DND-41 (cell line): Measurements from ENCODE around the gene ITSN1.

ENCODE experiments used
- ATAC-seq: fragments of 200-7000 bp; cut with Tn5 transposase; 3 replicates; pipeline ENCODE4 v1.9.1; 2021; ENCODE audit warnings: low read depth; ENCODE audit not compliant: insufficient read depth
- DNase-seq: peaks from one replicate; pipeline ENCODE4 v3.0.0-alpha.2; 2020
- H2AFZ ChIP-seq: 2 replicates; pipeline ENCODE4 v1.6.0; 2012; ENCODE audit warnings: low read depth, low read length
- H3K27ac ChIP-seq: 2 replicates; pipeline ENCODE4 v1.5.1; 2012; ENCODE audit warnings: low read length, inconsistent platforms
- H3K27me3 ChIP-seq: fragments of 200-600 bp; sonication (generic); 2 replicates; pipeline ENCODE4 v1.6.0; 2012; ENCODE audit warnings: low read length, mild to moderate bottlenecking, inconsistent platforms; ENCODE audit not compliant: insufficient read depth, poor library complexity
- H3K36me3 ChIP-seq: 2 replicates; pipeline ENCODE4 v1.5.1; 2012; ENCODE audit warnings: low read length, inconsistent platforms; ENCODE audit not compliant: insufficient read depth
- H3K4me1 ChIP-seq: 2 replicates; pipeline ENCODE4 v1.5.1; 2012; ENCODE audit warnings: mild to moderate bottlenecking, low read length; ENCODE audit not compliant: insufficient read depth
- H3K4me2 ChIP-seq: 2 replicates; pipeline ENCODE4 v1.6.0; 2012; ENCODE audit warnings: mild to moderate bottlenecking, moderate library complexity, low read length, inconsistent platforms; ENCODE audit not compliant: insufficient read depth
- H3K4me3 ChIP-seq, 2 experiments: fragments of 200-600 bp in 1 of 2; shearing (Covaris generic) in 1 of 2; 2 replicates each; pipeline ENCODE4 v1.5.1; 2012 to 2016; ENCODE audit warnings: inconsistent platforms in 2 of 2, low read length in 2 of 2, mild to moderate bottlenecking in 2 of 2, low read depth in 1 of 2, moderate library complexity in 1 of 2
- H3K79me2 ChIP-seq: 2 replicates; pipeline ENCODE4 v1.6.0; 2012; ENCODE audit warnings: low read length, inconsistent platforms; ENCODE audit not compliant: insufficient read depth
- H3K9ac ChIP-seq: 2 replicates; pipeline ENCODE4 v1.6.0; 2012; ENCODE audit warnings: low read depth, mild to moderate bottlenecking, inconsistent platforms, low read length, moderate library complexity
- H3K9me3 ChIP-seq: 2 replicates; pipeline ENCODE4 v1.5.1; 2012; ENCODE audit warnings: low read length, moderate library complexity, mild to moderate bottlenecking, inconsistent platforms; ENCODE audit not compliant: insufficient read depth, severe bottlenecking
- H4K20me1 ChIP-seq: 2 replicates; pipeline ENCODE4 v1.6.0; 2012; ENCODE audit warnings: low read length; ENCODE audit not compliant: insufficient read depth
- EZH2 ChIP-seq: IDR thresholded peaks from 3 replicates; pipeline ENCODE4 v1.6.1; 2012; ENCODE audit warnings: borderline replicate concordance, low read depth, mild to moderate bottlenecking, moderate library complexity, low read length, inconsistent platforms; ENCODE audit not compliant: severe bottlenecking
- TF ChIP-seq, protein P1 (sequence below): IDR thresholded peaks from 2 replicates; pipeline ENCODE4 v1.5.1; 2012; ENCODE audit warnings: borderline replicate concordance, low read length, moderate library complexity, mild to moderate bottlenecking; ENCODE audit not compliant: poor library complexity, severe bottlenecking; ENCODE audit errors: extremely low read depth

Gene ITSN1

GRCh38 chr21:33848249-33848953, 206.1 kb downstream of the ITSN1 start:
- no peaks in the 10 kb centered on the region for H3K79me2 ChIP-seq
- DNase-seq: no peak
- H3K9ac ChIP-seq: no peak overlapping the region
- TF ChIP-seq, protein P1, sequence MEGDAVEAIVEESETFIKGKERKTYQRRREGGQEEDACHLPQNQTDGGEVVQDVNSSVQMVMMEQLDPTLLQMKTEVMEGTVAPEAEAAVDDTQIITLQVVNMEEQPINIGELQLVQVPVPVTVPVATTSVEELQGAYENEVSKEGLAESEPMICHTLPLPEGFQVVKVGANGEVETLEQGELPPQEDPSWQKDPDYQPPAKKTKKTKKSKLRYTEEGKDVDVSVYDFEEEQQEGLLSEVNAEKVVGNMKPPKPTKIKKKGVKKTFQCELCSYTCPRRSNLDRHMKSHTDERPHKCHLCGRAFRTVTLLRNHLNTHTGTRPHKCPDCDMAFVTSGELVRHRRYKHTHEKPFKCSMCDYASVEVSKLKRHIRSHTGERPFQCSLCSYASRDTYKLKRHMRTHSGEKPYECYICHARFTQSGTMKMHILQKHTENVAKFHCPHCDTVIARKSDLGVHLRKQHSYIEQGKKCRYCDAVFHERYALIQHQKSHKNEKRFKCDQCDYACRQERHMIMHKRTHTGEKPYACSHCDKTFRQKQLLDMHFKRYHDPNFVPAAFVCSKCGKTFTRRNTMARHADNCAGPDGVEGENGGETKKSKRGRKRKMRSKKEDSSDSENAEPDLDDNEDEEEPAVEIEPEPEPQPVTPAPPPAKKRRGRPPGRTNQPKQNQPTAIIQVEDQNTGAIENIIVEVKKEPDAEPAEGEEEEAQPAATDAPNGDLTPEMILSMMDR: no peak
- TF ChIP-seq EZH2: no peak
- peaks cover 4% of the 10 kb centered on the region for H3K9me3 ChIP-seq
- H3K27me3 ChIP-seq: no peaks in the 10 kb centered on the region
- H4K20me1 ChIP-seq: no peaks in the 10 kb centered on the region
- H2AFZ ChIP-seq: no peak overlapping the region
- H3K4me1 ChIP-seq: no peaks in the 10 kb centered on the region
- ATAC-seq: no peak
- no peaks in the 10 kb centered on the region for H3K36me3 ChIP-seq
- H3K4me2 ChIP-seq: no peak overlapping the region
- H3K27ac ChIP-seq: no peak overlapping the region
- no peak overlapping the region for H3K4me3 ChIP-seq

GRCh38 chr21:33849834-33850233, 207.5 kb downstream of the ITSN1 start:
- no peak for DNase-seq
- no peak for TF ChIP-seq EZH2
- TF ChIP-seq, protein P1: no peak
- Histone ChIP-seq H3K9ac (no peak overlapping the region), H3K4me2 (no peak overlapping the region), H3K79me2 (no peaks in the 10 kb centered on the region), H3K27me3 (no peaks in the 10 kb centered on the region), H3K4me3 (no peak overlapping the region), H3K36me3 (no peaks in the 10 kb centered on the region), H4K20me1 (no peaks in the 10 kb centered on the region), H3K4me1 (no peaks in the 10 kb centered on the region), H3K9me3 (peaks cover 4% of the 10 kb centered on the region), H3K27ac (no peak overlapping the region), H2AFZ (no peak overlapping the region)
- 0 out of 3 replicates have a peak, but pooled peaks have one; percentile 37 for ATAC-seq

GRCh38 chr21:33850401-33850800, 208.1 kb downstream of the ITSN1 start:
- H3K79me2 ChIP-seq: no peaks in the 10 kb centered on the region
- no peaks in the 10 kb centered on the region for H4K20me1 ChIP-seq
- TF ChIP-seq, protein P1: no peak
- TF ChIP-seq EZH2: no peak
- DNase-seq: no peak
- no peak overlapping the region for H3K9ac ChIP-seq
- no peaks in the 10 kb centered on the region for H3K4me1 ChIP-seq
- H3K27me3 ChIP-seq: no peaks in the 10 kb centered on the region
- no peak overlapping the region for H2AFZ ChIP-seq
- ATAC-seq: no peak
- H3K27ac ChIP-seq: no peak overlapping the region
- H3K36me3 ChIP-seq: no peaks in the 10 kb centered on the region
- H3K4me2 ChIP-seq: no peak overlapping the region
- no peak overlapping the region for H3K4me3 ChIP-seq
- H3K9me3 ChIP-seq: peaks cover 4% of the 10 kb centered on the region
